ENCODE results near the gene IL1B.
"Not testable (repeated sequence)": the region's sequence is repeated elsewhere in the genome, so short reads cannot be mapped to it uniquely, and the experiment has no call there.

Gene IL1B

DNA sequence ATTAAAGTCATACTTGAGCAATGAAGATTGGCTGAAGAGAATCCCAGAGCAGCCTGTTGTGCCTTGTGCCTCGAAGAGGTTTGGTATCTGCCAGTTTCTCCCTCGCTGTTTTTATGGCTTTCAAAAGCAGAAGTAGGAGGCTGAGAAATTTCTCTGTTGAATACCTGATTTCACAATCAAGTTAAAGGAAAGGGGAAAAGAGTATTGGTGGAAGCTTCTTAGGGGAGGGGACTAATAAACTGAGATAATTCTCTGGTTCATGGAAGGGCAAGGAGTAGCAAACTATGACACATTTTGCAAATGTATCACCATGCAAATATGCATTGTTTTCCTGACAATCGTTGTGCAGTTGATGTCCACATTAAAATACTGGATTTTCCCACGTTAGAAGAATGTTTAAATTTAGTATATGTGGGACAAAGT, at the start of gene IL1B:
IL1B (minus strand) TSS at position 85 of the 423 bp plus-strand sequence. CDS start 550 bp downstream, outside the sequence.
- no peak for DNase-seq

DNA sequence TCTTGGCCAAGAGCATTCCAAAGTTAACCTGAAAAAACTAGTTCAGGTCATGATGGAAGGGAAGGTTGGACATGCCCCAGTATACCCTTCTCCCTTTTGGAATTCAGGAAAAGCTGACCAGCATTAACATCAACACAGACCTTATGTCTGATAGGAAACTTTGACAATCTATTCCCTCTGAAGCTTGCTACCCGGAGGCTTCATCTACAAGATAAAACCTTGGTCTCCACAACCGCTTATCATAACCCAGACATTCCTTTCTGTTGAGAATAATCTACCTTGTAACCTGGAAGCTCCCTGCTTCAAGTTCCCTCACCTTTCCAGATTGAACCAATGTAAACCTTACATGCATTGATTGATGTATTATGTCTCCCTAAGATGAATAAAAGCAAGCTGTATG, 49.7 kb upstream of the IL1B start:
- no peak for DNase-seq

DNA sequence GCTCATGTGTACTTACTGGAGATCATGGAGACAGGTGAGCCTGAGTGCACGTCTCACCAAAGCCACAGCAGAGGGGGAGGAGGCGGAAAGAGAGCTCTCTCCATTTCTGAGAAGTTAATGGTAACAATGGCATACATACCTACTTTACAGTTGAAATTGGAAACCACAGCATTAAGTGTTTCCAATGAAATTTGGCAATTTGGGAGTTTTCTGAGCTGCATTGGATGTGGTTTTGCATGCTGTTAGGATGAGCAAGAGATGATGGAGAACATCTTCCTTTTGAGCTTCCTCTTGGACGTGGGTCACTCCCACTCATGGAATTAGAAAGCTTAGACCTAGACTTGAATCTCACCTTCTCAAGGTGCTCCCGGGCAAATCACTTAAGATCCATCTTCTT, 48.9 kb upstream of the IL1B start:
- DNase-seq: no peak

DNA sequence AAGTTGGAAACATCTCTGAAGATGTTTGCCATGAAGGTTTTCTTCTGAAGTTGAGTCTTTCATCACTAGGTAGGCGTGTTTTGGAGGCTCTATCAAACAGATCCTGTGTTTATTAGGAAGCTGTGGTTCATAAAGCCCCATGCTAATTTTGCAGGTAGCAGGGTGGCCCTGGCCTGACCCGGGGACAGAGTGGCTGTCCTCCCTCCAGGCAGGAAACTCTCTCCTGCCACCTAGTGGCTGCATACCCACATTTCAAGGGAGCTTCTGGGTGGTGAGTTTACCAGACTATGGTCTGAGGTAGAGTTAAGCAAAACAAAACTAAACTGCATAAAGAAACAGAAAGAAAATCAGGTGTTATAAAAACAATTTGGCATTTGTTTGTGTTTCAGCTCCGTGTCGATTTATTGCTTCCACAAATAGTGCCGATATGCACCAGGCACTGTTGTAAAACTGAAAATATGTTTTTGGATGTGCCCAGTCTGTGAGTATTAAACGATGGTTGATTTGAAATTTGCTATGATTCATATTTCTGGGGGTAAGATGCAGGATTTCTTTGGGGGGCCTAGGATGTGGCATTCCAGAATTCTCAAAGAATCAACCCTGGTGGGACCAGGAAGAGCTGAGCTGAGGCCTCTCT, 48.4 kb upstream of the IL1B start:
- DNase-seq: no peak

GRCh38 chr2:112883669-112884068, 47.1 kb upstream of the IL1B start:
- DNase-seq: no peak

DNA sequence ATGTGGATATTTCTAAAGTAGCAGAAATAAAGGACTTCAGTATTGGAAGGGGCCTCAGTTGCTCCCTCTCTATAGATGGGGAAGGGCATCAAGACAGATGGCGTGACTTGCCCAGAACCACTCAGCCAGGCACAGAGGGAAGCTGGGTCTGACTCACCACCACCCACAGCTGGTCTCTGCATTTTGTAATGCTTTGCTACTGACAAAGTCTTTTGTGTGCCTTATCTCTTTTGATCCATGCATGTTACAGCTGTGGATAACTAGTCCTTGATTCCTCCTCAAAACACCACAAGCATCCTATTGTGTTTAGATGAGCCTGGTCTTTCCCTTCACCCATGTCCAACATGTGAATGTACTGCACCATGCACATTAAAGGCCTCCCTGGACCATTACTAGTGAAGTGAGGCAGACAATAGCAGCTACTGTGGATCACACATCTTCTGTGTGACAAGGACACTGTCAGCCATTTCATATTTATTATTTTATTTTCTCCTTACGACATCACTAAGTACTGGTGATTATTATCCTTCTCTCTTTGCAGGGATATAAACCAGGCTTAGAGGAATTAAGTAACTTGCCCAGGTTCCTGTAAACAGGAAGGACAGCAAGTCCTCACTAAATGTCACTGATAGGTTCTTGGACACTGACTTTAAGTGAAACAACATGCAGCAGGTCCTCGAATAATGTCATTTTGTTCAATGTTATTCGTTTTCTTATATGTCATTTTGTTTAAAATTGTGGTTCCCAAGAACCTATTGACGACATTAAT, 44.8 kb upstream of the IL1B start:
- DNase-seq: peak; percentile 23

DNA sequence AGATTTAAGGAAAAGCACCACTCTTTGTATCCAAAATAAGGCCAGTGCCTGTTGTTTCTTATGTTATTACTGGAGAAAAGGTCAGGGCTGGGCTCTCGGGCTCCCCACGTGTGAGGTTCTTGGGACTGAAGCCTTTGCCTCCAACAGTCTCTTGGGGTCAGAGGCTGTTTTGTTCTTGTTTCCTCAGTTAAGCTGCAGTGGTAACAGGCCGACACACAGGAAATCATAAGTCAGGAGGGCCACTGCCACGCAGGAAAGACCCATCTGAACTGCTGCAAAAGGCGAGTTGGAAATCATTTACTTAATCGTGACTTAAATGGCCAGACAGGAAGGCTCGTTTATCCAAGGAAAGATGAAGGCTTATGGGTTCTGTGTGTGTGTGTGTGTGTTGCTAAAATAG, 44.1 kb upstream of the IL1B start:
- DNase-seq: no peak

GRCh38 chr2:112880091-112880531, 43.5 kb upstream of the IL1B start:
- DNase-seq: no peak

DNA sequence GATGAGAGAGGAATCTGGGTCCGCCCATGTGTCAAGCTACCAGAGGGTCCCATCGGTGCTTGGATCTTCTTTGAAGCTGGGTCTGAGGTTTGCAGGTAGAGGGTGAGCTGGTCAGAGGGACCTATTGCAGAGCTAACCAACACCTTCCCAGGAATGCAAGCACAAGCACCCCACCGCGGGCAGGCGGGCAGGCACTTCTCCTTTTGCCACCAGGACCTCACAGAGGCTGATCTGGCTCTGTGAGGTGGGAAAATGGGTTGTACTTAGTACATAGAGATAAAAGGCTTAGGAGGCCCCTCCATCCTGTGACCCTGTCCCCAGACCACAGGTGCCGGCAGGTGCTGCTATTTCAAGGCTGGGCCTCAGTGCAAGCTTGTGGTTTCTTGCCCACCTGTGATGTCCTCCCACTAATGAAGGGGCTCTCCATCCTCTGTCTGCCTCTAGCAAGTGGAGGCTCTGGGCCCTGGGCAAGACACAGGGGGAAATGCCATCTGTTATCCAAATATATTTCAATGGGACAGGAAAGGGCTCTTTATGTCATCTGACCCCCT, 43.0 kb upstream of the IL1B start:
- DNase-seq: no peak

GRCh38 chr2:112877423-112877822, 40.8 kb upstream of the IL1B start:
- no peak for DNase-seq

GRCh38 chr2:112876971-112877361, 40.4 kb upstream of the IL1B start:
- peak; percentile 3 for DNase-seq

DNA sequence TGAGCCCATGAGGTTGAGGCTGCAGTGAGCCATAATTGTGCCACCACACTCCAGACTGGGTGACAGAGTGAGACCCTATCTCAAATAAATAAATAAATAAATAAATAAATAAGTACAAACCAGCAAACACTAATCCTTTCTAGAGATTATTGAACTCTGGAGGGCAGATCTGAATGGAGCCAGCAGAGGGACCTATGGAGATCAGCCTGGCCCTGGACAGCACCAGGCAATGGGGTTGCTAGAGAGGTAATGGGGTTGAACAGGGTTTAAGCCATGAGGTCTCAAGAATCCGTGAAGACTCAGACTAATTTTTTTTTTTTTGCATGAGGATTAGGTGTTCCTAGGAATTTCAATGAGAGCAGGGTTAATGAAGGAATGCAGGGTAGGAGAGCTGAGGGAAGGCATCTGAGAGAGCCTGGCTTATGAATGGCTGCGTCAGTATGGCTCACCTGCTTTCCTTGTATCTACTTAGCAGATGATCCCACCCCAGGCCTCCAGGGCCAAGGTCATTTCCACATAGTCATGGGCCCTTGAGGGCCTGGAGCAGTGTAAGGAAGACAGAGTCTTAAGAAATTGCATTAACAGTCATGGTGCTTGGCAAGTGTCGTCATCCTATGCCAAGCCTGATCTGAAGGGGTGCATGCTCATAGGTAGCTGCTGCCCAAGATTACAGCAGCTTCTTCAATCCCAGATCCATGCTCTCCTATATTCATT, 39.8 kb upstream of the IL1B start:
- DNase-seq: no peak

GRCh38 chr2:112870841-112871835, 34.6 kb upstream of the IL1B start:
- no peak for DNase-seq

- DNase-seq: peak; percentile 78
Measured at GRCh38 chr2:112869258-112869842, 32.8 kb upstream of the IL1B start.

DNA sequence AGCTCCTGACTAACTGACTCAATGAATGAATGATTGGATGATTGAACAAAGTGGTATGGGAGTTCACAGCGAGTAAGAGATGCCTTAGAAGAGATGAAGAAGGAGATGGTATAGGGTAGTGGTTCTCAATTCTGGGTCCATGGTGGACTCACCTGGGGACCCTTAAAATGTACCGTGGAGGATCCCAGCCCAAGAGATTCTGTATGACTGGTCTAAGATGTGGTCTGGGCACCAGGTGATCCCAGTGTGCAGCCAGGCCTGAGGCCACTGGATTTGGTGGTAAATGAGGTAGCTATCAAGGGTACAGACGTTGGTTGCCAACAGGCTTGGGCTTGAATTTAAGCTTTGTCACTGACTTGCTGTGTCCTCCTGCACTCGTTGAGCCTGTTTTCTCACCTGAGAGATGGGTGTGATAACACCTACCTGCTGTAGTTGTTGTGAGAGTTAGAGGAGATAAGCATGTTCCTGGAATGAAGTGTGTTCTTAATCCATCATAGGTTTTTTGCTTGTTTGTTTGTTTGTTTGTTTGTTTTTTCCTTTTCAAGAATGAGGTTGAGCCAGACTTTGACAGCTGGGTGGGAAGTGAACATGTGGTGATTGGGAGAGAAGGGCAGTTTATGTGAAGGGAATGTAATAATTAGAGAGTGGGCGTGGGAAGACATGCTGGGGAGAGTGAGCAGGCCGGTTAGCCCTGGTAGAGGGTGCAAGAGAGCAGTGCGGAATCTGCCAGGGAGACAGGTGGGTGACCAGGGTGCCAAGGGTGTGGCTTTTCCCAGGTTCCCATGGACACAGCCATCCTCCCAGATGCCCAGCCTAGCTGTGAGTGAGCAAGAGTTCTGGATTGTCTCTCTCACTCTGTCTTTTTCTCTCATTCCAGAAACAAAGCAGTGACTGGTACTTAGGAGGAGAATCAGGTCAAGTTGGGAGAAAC, 31.4 kb upstream of the IL1B start:
- DNase-seq: no peak

DNA sequence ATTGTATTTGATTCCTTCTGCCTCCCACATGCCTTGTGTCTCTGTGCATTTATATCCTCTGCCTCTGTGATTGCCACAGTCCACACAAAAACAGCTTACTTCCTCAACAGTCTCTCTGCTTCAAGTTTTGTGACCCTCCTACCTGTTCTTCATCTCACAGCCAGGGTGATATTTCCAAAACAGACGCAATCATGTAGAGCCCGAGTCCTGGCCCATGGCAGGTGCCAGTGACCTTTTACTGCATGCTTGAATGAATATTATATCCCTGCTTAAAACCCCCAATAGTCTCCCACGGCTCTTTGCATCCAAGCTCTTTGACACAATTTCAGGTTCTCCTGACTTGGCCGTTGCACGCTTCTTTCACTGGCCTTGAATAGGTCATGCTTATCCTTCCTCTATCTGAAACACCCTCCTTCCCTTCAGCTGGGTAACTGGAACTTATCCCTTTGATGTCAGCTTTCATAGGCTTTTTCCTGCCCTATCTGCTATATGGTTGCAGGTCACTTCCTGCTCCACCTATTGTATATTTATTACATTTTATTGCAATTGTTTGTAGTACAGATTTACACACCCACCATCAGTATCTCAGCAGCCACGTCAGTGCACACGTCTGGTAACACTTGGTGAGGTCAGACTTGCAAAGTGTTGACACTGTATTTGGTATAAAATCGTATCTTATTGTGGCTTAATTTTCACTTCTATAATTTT, 29.7 kb upstream of the IL1B start:
- no peak for DNase-seq

DNA sequence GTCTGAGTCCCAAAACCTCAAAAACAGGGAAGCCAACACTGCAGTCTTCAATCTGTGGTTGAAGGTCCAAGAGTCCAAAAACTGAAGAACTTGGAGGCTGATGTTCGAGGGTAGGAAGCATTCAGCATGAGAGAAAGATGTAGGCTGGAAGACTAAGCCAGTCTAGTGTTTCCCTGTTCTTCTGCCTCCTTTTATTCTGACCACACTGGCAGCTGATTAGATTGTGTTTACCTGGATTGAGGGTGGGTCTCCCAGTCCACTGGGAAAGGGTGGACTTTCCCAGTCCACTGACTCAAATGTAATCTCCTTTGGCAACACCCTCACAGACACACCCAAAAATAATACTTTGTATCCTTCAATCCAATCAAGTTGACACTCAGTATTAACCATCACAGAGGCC, 27.5 kb upstream of the IL1B start:
- no peak for DNase-seq

- DNase-seq: not testable (repeated sequence)
Measured at GRCh38 chr2:112859406-112860183, 23.0 kb upstream of the IL1B start.

GRCh38 chr2:112850588-112850987, 14.0 kb upstream of the IL1B start:
- DNase-seq: no peak

Data from T1000 (cell line).